ENCODE results near the gene ATP6V0C.

GRCh38 chr16:2531371-2531695 is 17.6 kb downstream of the ATP6V0C start, which contains the start of gene CEMP1:
- TF ChIP-seq CTCF (IDR thresholded peaks at IDR 0.05): no peak
- TF ChIP-seq EZH2 (IDR thresholded peaks at IDR 0.05; ENCODE audit: borderline replicate concordance, insufficient read depth, low read depth, low read length, poor library complexity, severe bottlenecking): no peak
